GM12801 (cell line): Measurements from ENCODE around the gene HNRNPM.

Experiments
- TF ChIP-seq, protein P1 (sequence below): IDR thresholded peaks from one replicate; pipeline ENCODE4 v1.5.1; 2011; ENCODE audit warnings: control low read depth; ENCODE audit not compliant: insufficient read length; ENCODE audit errors: extremely low read depth

The HNRNPM gene

DNA sequence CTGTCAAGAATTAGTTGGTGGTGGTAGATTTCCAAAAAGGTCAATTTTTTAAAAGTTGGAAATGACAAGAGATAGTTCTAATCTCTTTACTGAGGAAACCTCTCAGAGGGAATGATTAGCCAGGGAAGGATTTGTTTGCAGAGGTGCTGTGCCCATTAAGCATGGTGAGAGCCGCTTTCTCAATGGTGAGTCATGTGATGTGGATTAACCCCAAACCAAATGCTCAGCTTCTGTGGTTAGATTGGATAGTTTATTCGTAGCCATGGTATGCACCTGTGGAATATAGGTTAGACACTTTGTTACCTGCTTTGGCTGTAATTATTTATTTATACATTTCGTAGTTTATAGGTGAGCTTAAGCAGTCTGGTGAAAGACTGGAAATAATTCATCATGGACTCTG, 7.1 kb downstream of the HNRNPM start:
- TF ChIP-seq, protein P1, sequence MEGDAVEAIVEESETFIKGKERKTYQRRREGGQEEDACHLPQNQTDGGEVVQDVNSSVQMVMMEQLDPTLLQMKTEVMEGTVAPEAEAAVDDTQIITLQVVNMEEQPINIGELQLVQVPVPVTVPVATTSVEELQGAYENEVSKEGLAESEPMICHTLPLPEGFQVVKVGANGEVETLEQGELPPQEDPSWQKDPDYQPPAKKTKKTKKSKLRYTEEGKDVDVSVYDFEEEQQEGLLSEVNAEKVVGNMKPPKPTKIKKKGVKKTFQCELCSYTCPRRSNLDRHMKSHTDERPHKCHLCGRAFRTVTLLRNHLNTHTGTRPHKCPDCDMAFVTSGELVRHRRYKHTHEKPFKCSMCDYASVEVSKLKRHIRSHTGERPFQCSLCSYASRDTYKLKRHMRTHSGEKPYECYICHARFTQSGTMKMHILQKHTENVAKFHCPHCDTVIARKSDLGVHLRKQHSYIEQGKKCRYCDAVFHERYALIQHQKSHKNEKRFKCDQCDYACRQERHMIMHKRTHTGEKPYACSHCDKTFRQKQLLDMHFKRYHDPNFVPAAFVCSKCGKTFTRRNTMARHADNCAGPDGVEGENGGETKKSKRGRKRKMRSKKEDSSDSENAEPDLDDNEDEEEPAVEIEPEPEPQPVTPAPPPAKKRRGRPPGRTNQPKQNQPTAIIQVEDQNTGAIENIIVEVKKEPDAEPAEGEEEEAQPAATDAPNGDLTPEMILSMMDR = no peak

DNA sequence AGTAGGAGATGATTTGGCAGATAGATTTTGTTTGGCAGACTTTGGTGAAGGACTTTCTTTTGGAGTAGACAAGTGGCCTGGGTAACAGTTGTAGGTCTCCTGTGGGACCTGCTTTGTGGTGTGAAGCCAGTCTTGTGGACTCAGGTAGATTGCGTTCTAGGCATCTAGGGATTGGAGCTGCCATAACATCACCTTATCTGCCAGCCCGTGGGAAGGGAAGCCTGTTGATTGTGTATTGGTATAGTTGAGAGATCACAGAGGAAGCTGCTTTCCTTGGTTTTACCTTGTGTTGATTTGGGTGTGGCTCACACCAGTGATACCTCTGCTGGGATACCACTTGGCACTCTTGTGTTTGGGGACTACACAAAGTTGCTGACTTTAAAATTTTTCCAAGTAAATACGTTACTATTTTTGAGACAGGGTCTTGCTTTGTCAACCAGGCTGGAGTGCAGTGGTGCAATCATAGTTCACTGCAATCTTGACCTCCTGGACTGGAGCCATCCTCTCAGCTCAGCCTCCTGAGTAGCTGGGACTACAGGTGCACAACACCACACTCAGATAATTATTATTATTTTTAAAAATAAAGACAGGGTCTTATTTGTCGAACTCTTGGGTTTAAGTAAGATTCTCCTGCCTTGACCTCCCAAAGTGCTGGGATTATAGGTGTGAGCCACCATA, 7.8 kb downstream of the HNRNPM start:
- TF ChIP-seq, protein P1 = no peak

DNA sequence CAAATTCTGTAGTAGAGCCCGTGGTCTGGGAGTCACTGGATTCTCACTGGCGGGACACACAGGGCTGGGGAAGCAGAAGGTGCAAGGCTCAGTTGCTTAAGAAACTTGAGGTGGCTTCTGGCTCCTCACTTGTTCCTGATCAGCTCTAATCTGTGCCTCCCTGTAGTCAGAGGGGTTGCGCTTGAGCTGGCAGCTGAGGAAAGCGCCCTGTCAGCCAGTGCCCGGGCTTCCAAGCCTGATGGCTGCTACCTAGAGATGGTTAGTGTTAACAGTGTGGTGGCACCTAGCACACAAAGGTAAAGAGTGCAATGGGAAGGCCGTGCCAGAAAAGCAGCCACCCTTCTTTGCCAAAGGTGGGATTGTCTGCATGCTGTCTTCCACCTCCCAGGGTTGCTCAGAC, 8.8 kb downstream of the HNRNPM start:
- TF ChIP-seq, protein P1 = no peak

DNA sequence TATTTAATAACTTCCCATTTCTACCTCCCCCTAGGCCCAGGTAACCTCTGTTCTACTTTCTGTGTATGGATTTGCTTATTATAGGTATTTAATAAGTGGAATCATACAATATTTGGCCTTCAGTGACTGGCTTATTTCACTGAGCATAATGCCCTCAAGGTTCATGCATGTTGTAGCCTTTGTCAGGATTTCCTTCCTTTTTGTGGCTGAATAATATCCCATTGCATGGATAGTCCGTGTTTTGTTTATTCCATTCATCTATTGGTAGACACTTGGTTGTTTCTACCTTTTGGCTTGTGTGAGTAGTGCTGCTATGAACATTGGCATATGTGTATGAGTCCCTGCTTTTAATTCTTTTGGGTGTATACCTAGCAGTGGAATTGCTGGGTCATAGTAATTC, 9.4 kb downstream of the HNRNPM start:
- TF ChIP-seq, protein P1 = no peak

DNA sequence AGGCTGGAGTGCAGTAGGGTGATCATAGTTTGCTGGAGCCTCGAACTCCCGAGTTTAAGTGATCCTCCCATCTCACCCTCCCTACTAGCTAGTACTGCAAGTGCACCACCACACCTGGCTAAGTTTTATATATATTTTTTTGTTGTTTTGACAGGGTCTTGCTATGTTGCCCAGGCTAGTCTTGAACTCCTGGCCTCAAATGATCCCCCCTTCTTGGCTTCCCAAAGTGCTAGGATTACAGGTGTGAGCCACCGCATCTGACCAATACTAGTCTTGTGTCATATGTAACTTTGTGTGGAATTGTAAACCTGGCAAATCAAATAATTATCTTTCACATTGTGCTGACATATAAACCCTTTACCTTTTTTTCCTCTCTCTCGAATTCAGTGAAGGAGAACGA, 10.2 kb downstream of the HNRNPM start:
- TF ChIP-seq, protein P1 = no peak

DNA sequence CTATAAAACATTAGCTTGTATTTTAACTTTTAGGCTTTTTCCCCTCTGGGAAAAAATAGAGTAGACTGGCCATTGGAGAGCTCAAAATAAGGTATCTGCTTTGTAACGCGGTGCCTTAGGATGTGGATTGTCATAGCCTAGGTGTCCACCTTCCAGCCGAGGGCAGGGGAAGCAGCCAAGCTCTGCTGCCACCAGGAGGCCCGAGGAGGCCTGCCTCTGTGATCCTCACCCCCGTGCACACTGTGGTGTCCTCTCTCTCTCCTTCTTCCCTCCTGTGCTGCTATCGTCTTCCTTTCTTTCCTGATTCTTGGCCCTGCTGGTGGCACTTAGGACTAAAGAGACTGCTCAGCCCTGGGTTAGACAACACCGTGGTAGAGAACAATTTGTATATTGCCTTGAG, 11.3 kb downstream of the HNRNPM start:
- TF ChIP-seq, protein P1 = no peak

DNA sequence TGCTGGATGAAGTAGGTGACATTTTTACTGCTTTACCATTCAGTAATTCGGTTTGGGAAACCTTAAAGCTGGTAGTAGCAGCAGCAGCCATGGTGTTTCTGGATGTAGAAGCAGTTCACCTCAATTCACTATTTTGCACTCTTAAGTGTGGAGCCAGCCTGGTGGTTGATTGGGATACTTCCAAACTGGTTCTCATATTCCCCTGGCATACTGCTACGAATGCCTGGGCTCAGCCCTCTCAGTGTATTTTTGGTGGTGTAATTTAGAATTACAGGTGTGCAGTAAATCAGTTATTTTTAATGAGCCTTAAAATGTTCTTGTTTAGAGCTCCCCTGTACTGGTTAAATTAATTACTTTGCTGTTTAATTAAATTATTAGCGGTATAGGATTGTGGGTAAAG, 12.4 kb downstream of the HNRNPM start:
- TF ChIP-seq, protein P1 = no peak
